CD4-positive, alpha-beta T cell (primary cell): Measurements from ENCODE around the gene KIF5C. TPM values are rescaled to one million over a fixed set of nuclear protein-coding genes. Genes with fewer than 3 reads are reported as not detected.

ENCODE experiments used
- ATAC-seq: fragments of 200-7000 bp; cut with Tn5 transposase; one replicate; pipeline ENCODE4 v1.10.0; 2022; ENCODE audit warnings: mild to moderate bottlenecking; ENCODE audit not compliant: poor library complexity
- CTCF ChIA-PET: fragments of 350-600 bp; sonication (Branson Sonifier 250); formaldehyde crosslinking; loops from one replicate; lab custom pipeline; 2021; ENCODE audit warnings: antibody characterized with exemption, inconsistent platforms; lab: Charles Lee
- POLR2A ChIA-PET: fragments of 350-600 bp; sonication (Branson Sonifier 250); formaldehyde crosslinking; loops from one replicate; lab custom pipeline; 2021; ENCODE audit warnings: antibody characterized with exemption, inconsistent platforms; lab: Charles Lee
- DNase-seq, 14 experiments: peaks; one replicate each; pipeline ENCODE4 v3.0.0-alpha.2; 2013 to 2020; ENCODE audit warnings: mixed read lengths in 2 of 14
- H3K27ac ChIP-seq, 2 donors: one replicate each; pipeline versions ENCODE4 v1.5.1 to v1.7.0; 2013; ENCODE audit warnings: low read length in 2 of 2, low read depth in 1 of 2, mild to moderate bottlenecking in 1 of 2
- H3K27me3 ChIP-seq, 2 experiments: 1 replicate in 1 of 2; 2 replicates in 1 of 2; pipeline versions ENCODE4 v1.6.1 to v1.7.0; 2013; ENCODE audit warnings: low read length in 2 of 2, control low read depth in 1 of 2, mild to moderate bottlenecking in 1 of 2, moderate library complexity in 1 of 2; ENCODE audit not compliant: insufficient read depth in 2 of 2, control insufficient read depth in 1 of 2
- H3K36me3 ChIP-seq: one replicate; pipeline ENCODE4 v1.6.1; 2013; ENCODE audit warnings: low read length, control low read depth; ENCODE audit not compliant: insufficient read depth
- H3K4me1 ChIP-seq: one replicate; pipeline ENCODE4 v1.6.1; 2013; ENCODE audit warnings: low read length, control low read depth; ENCODE audit not compliant: insufficient read depth
- H3K4me3 ChIP-seq: one replicate; pipeline ENCODE4 v1.5.1; 2013; ENCODE audit warnings: mild to moderate bottlenecking, low read length, moderate library complexity
- H3K9me3 ChIP-seq, 2 experiments: 1 replicate in 1 of 2; 2 replicates in 1 of 2; pipeline versions ENCODE4 v1.6.1 to v1.7.0; 2013; ENCODE audit warnings: low read length in 2 of 2, mild to moderate bottlenecking in 2 of 2, control low read depth in 1 of 2, moderate library complexity in 1 of 2; ENCODE audit not compliant: control insufficient read depth in 1 of 2, insufficient read depth in 1 of 2
- H3K27ac Mint-ChIP-seq: one replicate; pipeline ENCODE4 v1.8.0; 2020; ENCODE audit warnings: mixed read lengths
- H3K27me3 Mint-ChIP-seq: one replicate; pipeline ENCODE4 v1.8.0; 2021; ENCODE audit warnings: mixed read lengths
- H3K36me3 Mint-ChIP-seq: one replicate; pipeline ENCODE4 v1.8.0; 2021; ENCODE audit warnings: low read depth, mixed read lengths
- H3K4me1 Mint-ChIP-seq: one replicate; pipeline ENCODE4 v1.8.0; 2021; ENCODE audit warnings: low read depth, mixed read lengths
- H3K4me3 Mint-ChIP-seq: one replicate; pipeline ENCODE4 v1.8.0; 2020; ENCODE audit warnings: mild to moderate bottlenecking, mixed read lengths
- H3K9me3 Mint-ChIP-seq: one replicate; pipeline ENCODE4 v1.8.0; 2020; ENCODE audit warnings: mixed read lengths
- CTCF ChIP-seq: fragments of 200-600 bp; IDR thresholded peaks from one replicate; pipeline ENCODE4 v1.8.0; 2022; ENCODE audit warnings: antibody characterized with exemption, mild to moderate bottlenecking
- intact Hi-C, 2 experiments: fragments of 100-400 bp; cut with DNase I in 1 of 2; cut with micrococcal nuclease in 1 of 2; formaldehyde crosslinking; loops; one replicate each; pipeline versions ENCODE4 v1.15.1 to v1.9.0; 2023 to 2025; cut with DNase I, micrococcal nuclease
- total RNA-seq, 174 experiments: library from RNA in 2 of 174; stranded (reverse) in 2 of 174; gene quantifications; one replicate each; pipeline ENCODE4 v1.2.3 and lab custom pipeline; 2021 to 2026

Gene KIF5C
- total RNA-seq, 2 experiments from 2014 or later: 7.3 to 8.1 TPM

GRCh38 chr2:148992448-148992847, 117.4 kb downstream of the KIF5C start:
- Mint-ChIP-seq H3K9me3 (no peaks in the 10 kb centered on the region), H3K27ac (no peak overlapping the region), H3K4me3 (no peak overlapping the region), H3K36me3 (peaks cover 8% of the 10 kb centered on the region), H3K27me3 (no peaks in the 10 kb centered on the region), H3K4me1 (no peaks in the 10 kb centered on the region)
- POLR2A ChIA-PET: no interaction called here
- Histone ChIP-seq H3K4me3 (no peak overlapping the region), H3K36me3 (peaks cover 12% of the 10 kb centered on the region), H3K27me3 (no peaks in the 10 kb centered on the region), H3K4me1 (no peaks in the 10 kb centered on the region), H3K9me3 (no peaks in the 10 kb centered on the region), H3K27ac (no peak overlapping the region)
- intact Hi-C loops: no loop called here
- no peak for DNase-seq
- CTCF ChIA-PET: no interaction called here
- no peak for ATAC-seq
- no peak for TF ChIP-seq CTCF

- Histone ChIP-seq H3K27me3 (no peaks in the 10 kb centered on the region), H3K4me3 (no peak overlapping the region), H3K36me3 (peaks cover 12% of the 10 kb centered on the region), H3K4me1 (no peaks in the 10 kb centered on the region), H3K27ac (no peak overlapping the region), H3K9me3 (no peaks in the 10 kb centered on the region)
- POLR2A ChIA-PET: no interaction called here
- no peak overlapping the region for H3K27ac Mint-ChIP-seq
- no peaks in the 10 kb centered on the region for H3K4me1 Mint-ChIP-seq
- H3K27me3 Mint-ChIP-seq: no peaks in the 10 kb centered on the region
- ATAC-seq (no peak), DNase-seq (no peak)
- peaks cover 8% of the 10 kb centered on the region for H3K36me3 Mint-ChIP-seq
- intact Hi-C loops: no loop called here
- no peaks in the 10 kb centered on the region for H3K9me3 Mint-ChIP-seq
- H3K4me3 Mint-ChIP-seq: no peak overlapping the region
- CTCF ChIA-PET: no interaction called here
- no peak for TF ChIP-seq CTCF
Observed at GRCh38 chr2:148993351-148993750, 118.3 kb downstream of the KIF5C start.

GRCh38 chr2:148994341-148994740, 119.3 kb downstream of the KIF5C start:
- Histone ChIP-seq H3K9me3 (no peaks in the 10 kb centered on the region), H3K36me3 (peaks cover 12% of the 10 kb centered on the region), H3K27me3 (no peaks in the 10 kb centered on the region), H3K4me3 (no peak overlapping the region), H3K4me1 (no peaks in the 10 kb centered on the region), H3K27ac (no peak overlapping the region)
- Mint-ChIP-seq H3K4me1 (no peaks in the 10 kb centered on the region), H3K27ac (no peak overlapping the region), H3K4me3 (no peak overlapping the region), H3K27me3 (no peaks in the 10 kb centered on the region), H3K9me3 (no peaks in the 10 kb centered on the region), H3K36me3 (peaks cover 8% of the 10 kb centered on the region)
- intact Hi-C loops: no loop called here
- TF ChIP-seq CTCF: no peak
- POLR2A ChIA-PET: no interaction called here
- no peak for ATAC-seq
- CTCF ChIA-PET: no interaction called here
- DNase-seq: no peak
